Hippocampal formation (tissue), 2 donors: ENCODE data around the gene MCU.
A peak's percentile ranks its signal among the peaks of the same experiment; 100 is the strongest.
"Not testable (repeated sequence)": the region's sequence is repeated elsewhere in the genome, so short reads cannot be mapped to it uniquely, and the experiment has no call there.

Experiments used
- DNase-seq, 2 donors: peaks; one replicate each; lab custom pipeline; 2025; lab: John Stamatoyannopoulos, UW

Gene MCU

GRCh38 chr10:72691863-72692743 lies at the start of gene MCU:
TSS of gene MCU (plus strand) at chr10:72692143. CDS start at chr10:72692152, 9 bp downstream.
- DNase-seq = peak; percentile 93 to 97

- DNase-seq = no peak
These were observed 49.6 kb upstream of the MCU start for GRCh38 chr10:72642318-72642717.

- DNase-seq = no peak
These were observed 46.6 kb upstream of the MCU start for GRCh38 chr10:72645263-72645858.

GRCh38 chr10:72646971-72647370 lies 45.0 kb upstream of the MCU start:
- DNase-seq = not testable (repeated sequence)

GRCh38 chr10:72648301-72648700 lies 43.6 kb upstream of the MCU start:
- no peak for DNase-seq

- no peak for DNase-seq
These were observed 42.7 kb upstream of the MCU start for GRCh38 chr10:72649291-72649690.

- no peak for DNase-seq
These were observed 38.4 kb upstream of the MCU start for GRCh38 chr10:72653383-72654096.

- no peak for DNase-seq
These were observed 37.2 kb upstream of the MCU start for GRCh38 chr10:72654720-72655119.

- no peak for DNase-seq
These were observed 33.1 kb upstream of the MCU start for GRCh38 chr10:72658696-72659400.

- no peak for DNase-seq
These were observed 32.2 kb upstream of the MCU start for GRCh38 chr10:72659694-72660093.

- no peak for DNase-seq
These were observed 31.7 kb upstream of the MCU start for GRCh38 chr10:72660220-72660619.

GRCh38 chr10:72661431-72661830 lies 30.5 kb upstream of the MCU start:
- no peak for DNase-seq

- DNase-seq = no peak
These were observed 28.0 kb upstream of the MCU start for GRCh38 chr10:72663971-72664370.

GRCh38 chr10:72665925-72666324 lies 26.0 kb upstream of the MCU start:
- DNase-seq = no peak

- no peak for DNase-seq
These were observed 24.6 kb upstream of the MCU start for GRCh38 chr10:72667207-72667864.

GRCh38 chr10:72673280-72673679 lies 18.7 kb upstream of the MCU start:
- no peak for DNase-seq

- DNase-seq = not testable (repeated sequence)
These were observed 17.8 kb upstream of the MCU start for GRCh38 chr10:72674174-72674573.

GRCh38 chr10:72679838-72680241 lies 12.1 kb upstream of the MCU start:
- DNase-seq = no peak

- DNase-seq = no peak
These were observed 9.3 kb upstream of the MCU start for GRCh38 chr10:72682638-72683037.

GRCh38 chr10:72685264-72685921 lies 6.5 kb upstream of the MCU start:
- DNase-seq = no peak

- not testable (repeated sequence) for DNase-seq
These were observed 5.5 kb upstream of the MCU start for GRCh38 chr10:72686430-72686829.
